ENCODE measurements around the gene SNX11. TPM values are rescaled to one million over a fixed set of nuclear protein-coding genes. Genes with fewer than 3 reads are reported as not detected.

SNX11 gene
- total and polyA plus RNA-seq, 4 donors: 6.4 to 11.4 (median 8.5) TPM

- no peaks in the 10 kb centered on the region for H3K4me1 ChIP-seq (ENCODE audit: control insufficient read depth in 4 of 4, insufficient read depth in 4 of 4, low read length in 3 of 4)
- no peaks in the 10 kb centered on the region for H3K9me3 ChIP-seq (ENCODE audit: control insufficient read depth in 4 of 4, low read length in 3 of 4)
- H3K27ac ChIP-seq (ENCODE audit: low read depth in 1 of 2, low read length in 2 of 2): no peak overlapping the region
- no peak for TF ChIP-seq RXRA (IDR thresholded peaks at IDR 0.05)
- no peak for TF ChIP-seq HNF4G (IDR thresholded peaks at IDR 0.05)
- TF ChIP-seq TAF1 (conservative IDR thresholded peaks at IDR 0.05): no peak
- no peak for TF ChIP-seq ZBTB33 (IDR thresholded peaks at IDR 0.05)
- no peak for TF ChIP-seq JUND (IDR thresholded peaks at IDR 0.05)
- no peak for TF ChIP-seq SP1 (IDR thresholded peaks at IDR 0.05)
- TF ChIP-seq REST (IDR thresholded peaks at IDR 0.05): no peak
- TF ChIP-seq NR2F2 (IDR thresholded peaks at IDR 0.05): no peak
- TF ChIP-seq MAX (IDR thresholded peaks at IDR 0.05): no peak
- no peak for TF ChIP-seq FOXA2 (IDR thresholded peaks at IDR 0.05)
- no peak for TF ChIP-seq ATF3 (IDR thresholded peaks at IDR 0.05)
- no peak for TF ChIP-seq YY1 (IDR thresholded peaks at IDR 0.05)
- no peaks in the 10 kb centered on the region for H3K27me3 ChIP-seq (ENCODE audit: control insufficient read depth in 4 of 4, insufficient read depth in 4 of 4, low read length in 3 of 4)
- H3K9ac ChIP-seq (ENCODE audit: low read depth in 1 of 2, low read length in 2 of 2): no peak overlapping the region
- DNase-seq (ENCODE audit: low spot score): no peak
- 76% methylated on average over 8 of the region's 8 CpGs for WGBS
- peaks cover 0 to 7% (median 3%) of the 10 kb centered on the region in 4 donors for H3K36me3 ChIP-seq (ENCODE audit: control insufficient read depth in 4 of 4, insufficient read depth in 3 of 4, low read depth in 1 of 4, low read length in 3 of 4)
- no peak overlapping the region for H3K4me3 ChIP-seq (ENCODE audit: low read depth in 1 of 3, low read length in 3 of 3)
Measured at GRCh38 chr17:48144231-48144630, 36.7 kb downstream of the SNX11 start.

GRCh38 chr17:48144976-48145798, 37.6 kb downstream of the SNX11 start:
- no peaks in the 10 kb centered on the region for H3K27me3 ChIP-seq (ENCODE audit: control insufficient read depth in 4 of 4, insufficient read depth in 4 of 4, low read length in 3 of 4)
- no peaks in the 10 kb centered on the region for H3K4me1 ChIP-seq (ENCODE audit: control insufficient read depth in 4 of 4, insufficient read depth in 4 of 4, low read length in 3 of 4)
- H3K9me3 ChIP-seq (ENCODE audit: control insufficient read depth in 4 of 4, low read length in 3 of 4): no peaks in the 10 kb centered on the region
- no peak overlapping the region for H3K9ac ChIP-seq (ENCODE audit: low read depth in 1 of 2, low read length in 2 of 2)
- 93% methylated on average over 3 of the region's 3 CpGs for WGBS
- no peak overlapping the region for H3K4me3 ChIP-seq (ENCODE audit: low read depth in 1 of 3, low read length in 3 of 3)
- H3K36me3 ChIP-seq (ENCODE audit: control insufficient read depth in 4 of 4, insufficient read depth in 3 of 4, low read depth in 1 of 4, low read length in 3 of 4): peaks cover 0 to 7% (median 3%) of the 10 kb centered on the region in 4 donors
- no peak for DNase-seq (ENCODE audit: low spot score)
- no peak for TF ChIP-seq HNF4G (IDR thresholded peaks at IDR 0.05)
- TF ChIP-seq FOXA1 (IDR thresholded peaks at IDR 0.05): no peak
- no peak for TF ChIP-seq NR2F2 (IDR thresholded peaks at IDR 0.05)
- TF ChIP-seq CTCF (IDR thresholded peaks at IDR 0.05; ENCODE audit: low read depth, low read length, missing input control): no peak
- TF ChIP-seq GABPA (IDR thresholded peaks at IDR 0.05 in 1 of 2, conservative IDR thresholded peaks at IDR 0.05 in 1 of 2): no peak
- no peak for TF ChIP-seq YY1 (IDR thresholded peaks at IDR 0.05)
- TF ChIP-seq FOXA2 (IDR thresholded peaks at IDR 0.05): no peak
- no peak for TF ChIP-seq EGR1 (IDR thresholded peaks at IDR 0.05; ENCODE audit: low read depth in 2 of 2)
- no peak for TF ChIP-seq REST (IDR thresholded peaks at IDR 0.05)
- H3K27ac ChIP-seq (ENCODE audit: low read depth in 1 of 2, low read length in 2 of 2): no peak overlapping the region

Data from liver (tissue), 9 donors.